Activated B cell treated with CpG ODN at 0.5 μM for 24 hours (primary cell): ENCODE measurements around the gene C1orf116. TPM values are rescaled to one million over a fixed set of nuclear protein-coding genes. Genes with fewer than 3 reads are reported as not detected.

Experiments used
- ATAC-seq: fragments of 200-7000 bp; cut with Tn5 transposase; one replicate; pipeline ENCODE4 v1.10.0; 2021; ENCODE audit warnings: low read depth, mild to moderate bottlenecking, moderate library complexity
- CTCF ChIA-PET: fragments of 350-600 bp; sonication (Branson Sonifier 250); formaldehyde crosslinking; loops from one replicate; lab custom pipeline; 2021; ENCODE audit warnings: antibody characterized with exemption; lab: Charles Lee
- POLR2A ChIA-PET: fragments of 350-600 bp; sonication (Branson Sonifier 250); formaldehyde crosslinking; loops from one replicate; lab custom pipeline; 2021; ENCODE audit warnings: antibody characterized with exemption; lab: Charles Lee
- DNase-seq: peaks from one replicate; pipeline ENCODE4 v3.0.0; 2022
- H3K27ac Mint-ChIP-seq: one replicate; pipeline ENCODE4 v1.8.0; 2020; ENCODE audit warnings: mixed read lengths
- H3K27me3 Mint-ChIP-seq: one replicate; pipeline ENCODE4 v1.8.0; 2021; ENCODE audit warnings: mixed read lengths
- H3K36me3 Mint-ChIP-seq: one replicate; pipeline ENCODE4 v1.8.0; 2021; ENCODE audit warnings: low read depth, mixed read lengths
- H3K4me1 Mint-ChIP-seq: one replicate; pipeline ENCODE4 v1.8.0; 2021; ENCODE audit warnings: mixed read lengths
- H3K4me3 Mint-ChIP-seq: one replicate; pipeline ENCODE4 v1.8.0; 2020; ENCODE audit warnings: mild to moderate bottlenecking, mixed read lengths
- H3K9me3 Mint-ChIP-seq: one replicate; pipeline ENCODE4 v1.8.0; 2020; ENCODE audit warnings: mixed read lengths
- CTCF ChIP-seq: fragments of 200-600 bp; IDR thresholded peaks from one replicate; pipeline ENCODE4 v1.8.0; 2022; ENCODE audit warnings: antibody characterized with exemption, mild to moderate bottlenecking
- intact Hi-C: fragments of 100-400 bp; cut with micrococcal nuclease; formaldehyde crosslinking; loops from one replicate; pipeline ENCODE4 v1.15.1; 2024
- total RNA-seq: library from RNA; stranded (reverse); gene quantifications from 2 replicates; pipeline ENCODE4 v1.2.3, GENCODE V29; 2022

Gene C1orf116
- total RNA-seq, 1 donor from 2014 or later: 0.09 TPM

GRCh38 chr1:207025146-207025880, 7.2 kb downstream of the C1orf116 start:
- intact Hi-C loops: no loop called here
- DNase-seq: no peak
- Mint-ChIP-seq H3K4me3 (no peak overlapping the region), H3K27me3 (peaks cover 34% of the 10 kb centered on the region), H3K4me1 (no peaks in the 10 kb centered on the region), H3K36me3 (no peaks in the 10 kb centered on the region), H3K27ac (no peak overlapping the region), H3K9me3 (no peaks in the 10 kb centered on the region)
- ChIA-PET CTCF (interaction anchor here (1.0 kb wide), 1 partner anchor 20 kb away, joined by 3 read pairs; no protein-coding TSS in a partner anchor), POLR2A (no interaction called here)
- no peak for ATAC-seq
- TF ChIP-seq CTCF: no peak

GRCh38 chr1:207024202-207025145, 8.1 kb downstream of the C1orf116 start:
- no peaks in the 10 kb centered on the region for H3K36me3 Mint-ChIP-seq
- POLR2A ChIA-PET: no interaction called here
- no peak overlapping the region for H3K27ac Mint-ChIP-seq
- intact Hi-C loops: no loop called here
- H3K4me3 Mint-ChIP-seq: no peak overlapping the region
- no peak for TF ChIP-seq CTCF
- no peaks in the 10 kb centered on the region for H3K9me3 Mint-ChIP-seq
- DNase-seq (no peak), ATAC-seq (no peak)
- CTCF ChIA-PET: interaction anchor here (1.0 kb wide), 1 partner anchor 19 kb away, joined by 3 read pairs; no protein-coding TSS in a partner anchor
- peaks cover 26% of the 10 kb centered on the region for H3K27me3 Mint-ChIP-seq
- no peaks in the 10 kb centered on the region for H3K4me1 Mint-ChIP-seq

- Mint-ChIP-seq H3K27ac (no peak overlapping the region), H3K27me3 (peaks cover 26% of the 10 kb centered on the region), H3K9me3 (no peaks in the 10 kb centered on the region), H3K4me1 (no peaks in the 10 kb centered on the region), H3K36me3 (no peaks in the 10 kb centered on the region), H3K4me3 (no peak overlapping the region)
- ChIA-PET POLR2A (no interaction called here), CTCF (no interaction called here)
- ATAC-seq: no peak
- intact Hi-C loops: no loop called here
- no peak for TF ChIP-seq CTCF
- no peak for DNase-seq
These were observed 9.4 kb downstream of the C1orf116 start for GRCh38 chr1:207022996-207023679.

GRCh38 chr1:207021876-207022596, 10.5 kb downstream of the C1orf116 start:
- Mint-ChIP-seq H3K36me3 (no peaks in the 10 kb centered on the region), H3K4me1 (no peaks in the 10 kb centered on the region), H3K27ac (no peak overlapping the region), H3K4me3 (no peak overlapping the region), H3K9me3 (no peaks in the 10 kb centered on the region), H3K27me3 (peaks cover 21% of the 10 kb centered on the region)
- POLR2A ChIA-PET: no interaction called here
- ATAC-seq: no peak
- CTCF ChIA-PET: no interaction called here
- intact Hi-C loops: no loop called here
- no peak for DNase-seq
- TF ChIP-seq CTCF: no peak
